K562 (cell line): ENCODE results near the gene C2CD4C. TPM values are rescaled to one million over a fixed set of nuclear protein-coding genes. Genes with fewer than 3 reads are reported as not detected.

Experiments
- ATAC-seq: fragments of 200-7000 bp; cut with Tn5 transposase; 3 replicates; pipeline ENCODE4 v1.9.1; 2020; ENCODE audit warnings: moderate library complexity
- BruUV-seq: library from RNA; stranded (reverse); fragments of 400-500 nt; replicated peaks from 2 replicates; lab custom pipeline; 2021; lab: Mats Ljungman, UMichigan
- CTCF ChIA-PET: fragments of 300-600 bp; formaldehyde crosslinking; extraction: SDS; loops from one replicate; lab custom pipeline; 2021; ENCODE audit warnings: low intra/inter-chr PET ratio; lab: Yijun Ruan, JAX
- POLR2A ChIA-PET: fragments of 300-600, 350-650 bp; sonication (Branson Sonifier 250); formaldehyde crosslinking; extraction: SDS; loops from one replicate; lab custom pipeline; 2021; ENCODE audit warnings: antibody characterized with exemption, inconsistent platforms; lab: Yijun Ruan, JAX
- DNase-seq, 4 experiments: peaks; one replicate each; pipeline versions ENCODE4 v3.0.0 to v3.0.0-alpha.2; 2011 to 2018; ENCODE audit warnings: low spot score in 3 of 4, mixed read lengths in 3 of 4; ENCODE audit errors: extremely low read depth in 1 of 4
- FAIRE-seq: peaks from 2 replicates; lab custom pipeline; 2011; peaks lifted over from hg19 to GRCh38; lab: Jason Lieb, UNC
- H2AFZ ChIP-seq: 2 replicates; pipeline ENCODE4 v1.6.0; 2011; ENCODE audit warnings: low read depth, low read length, control low read depth, inconsistent platforms
- H3K27ac ChIP-seq: fragments of 200-600 bp; 3 replicates; pipeline ENCODE4 v1.8.0; 2011; ENCODE audit warnings: low read depth, mild to moderate bottlenecking, control low read depth, inconsistent platforms, low read length, moderate library complexity, mixed read lengths; ENCODE audit errors: extremely low read depth
- H3K27me3 ChIP-seq, 2 experiments: fragments of 300-600 bp in 1 of 2; 2 replicates in 1 of 2; 3 replicates in 1 of 2; pipeline versions ENCODE4 v1.6.0 to v1.8.0; 2011; ENCODE audit warnings: inconsistent platforms in 2 of 2, low read length in 2 of 2, mild to moderate bottlenecking in 1 of 2, mixed read lengths in 1 of 2, moderate library complexity in 1 of 2; ENCODE audit not compliant: control insufficient read depth in 2 of 2, insufficient read depth in 2 of 2
- H3K36me3 ChIP-seq: fragments of 300-600 bp; 3 replicates; pipeline ENCODE4 v1.8.0; 2011; ENCODE audit warnings: mild to moderate bottlenecking, low read length, inconsistent platforms; ENCODE audit not compliant: control insufficient read depth, insufficient read depth
- H3K4me1 ChIP-seq, 2 experiments: fragments of 200-600 bp in 1 of 2; replicated peaks in 1 of 2; 2 replicates in 1 of 2; 3 replicates in 1 of 2; pipeline versions ENCODE4 v1.5.1 to v1.8.0; 2011; ENCODE audit warnings: inconsistent platforms in 2 of 2, low read length in 2 of 2, mild to moderate bottlenecking in 1 of 2, mixed read lengths in 1 of 2, moderate library complexity in 1 of 2; ENCODE audit not compliant: control insufficient read depth in 2 of 2, insufficient read depth in 2 of 2
- H3K4me2 ChIP-seq: 2 replicates; pipeline ENCODE4 v1.6.1; 2011; ENCODE audit warnings: low read length, control low read depth, inconsistent platforms, mixed read lengths; ENCODE audit not compliant: insufficient read depth
- H3K4me3 ChIP-seq: fragments of 200-600 bp; sonication (generic), shearing (Covaris generic); 2 replicates; pipeline ENCODE4 v1.5.1; 2016; ENCODE audit warnings: control low read depth, inconsistent platforms
- H3K79me2 ChIP-seq: fragments of 200-600 bp; 3 replicates; pipeline ENCODE4 v1.8.0; 2011; ENCODE audit warnings: low read length, inconsistent platforms; ENCODE audit not compliant: control insufficient read depth, insufficient read depth
- H3K9ac ChIP-seq, 2 experiments: 2 replicates each; pipeline versions ENCODE4 v1.6.0 to v1.6.1; 2011; ENCODE audit warnings: low read depth in 2 of 2, low read length in 2 of 2, control low read depth in 1 of 2, inconsistent platforms in 1 of 2, mild to moderate bottlenecking in 1 of 2, mixed read lengths in 1 of 2; ENCODE audit not compliant: insufficient read depth in 1 of 2
- H3K9me1 ChIP-seq: one replicate; pipeline ENCODE4 v1.6.0; 2011; ENCODE audit warnings: inconsistent platforms, mild to moderate bottlenecking, low read length, moderate library complexity; ENCODE audit not compliant: control insufficient read depth, insufficient read depth
- H3K9me3 ChIP-seq: replicated peaks from 2 replicates; pipeline ENCODE4 v1.5.1; 2011; ENCODE audit warnings: low read depth, low read length, inconsistent platforms; ENCODE audit not compliant: control insufficient read depth, insufficient read depth
- H4K20me1 ChIP-seq: replicated peaks from 2 replicates; pipeline ENCODE4 v1.6.1; 2011; ENCODE audit warnings: low read length, inconsistent platforms, mixed read lengths; ENCODE audit not compliant: control insufficient read depth, insufficient read depth
- IFI16 ChIP-seq: fragments of 250-450 bp; sonication (Bioruptor Pico); IDR thresholded peaks from 2 replicates; pipeline ENCODE4 v2.1.2; 2022; ENCODE audit warnings: mild to moderate bottlenecking, inconsistent platforms
- KLF6 ChIP-seq: fragments of 250-450 bp; sonication (Bioruptor Pico); IDR thresholded peaks from 2 replicates; pipeline ENCODE4 v1.4.0; 2020; ENCODE audit warnings: mild to moderate bottlenecking, moderate library complexity, borderline replicate concordance
- MAFK ChIP-seq: IDR thresholded peaks from 2 replicates; pipeline ENCODE4 v1.6.1; 2011; ENCODE audit warnings: low read length, improper control_type of control experiment
- MCM5 ChIP-seq: fragments of 450-650 bp; IDR thresholded peaks from 2 replicates; pipeline ENCODE4 v1.6.1; 2016; ENCODE audit warnings: low read depth
- PHF20 ChIP-seq: fragments of 450-650 bp; IDR thresholded peaks from 2 replicates; pipeline ENCODE4 v1.6.1; 2018; ENCODE audit not compliant: partially characterized antibody
- ZNF121 ChIP-seq: sonication (generic); formaldehyde crosslinking; conservative IDR thresholded peaks from 2 replicates; pipeline ENCODE4 v1.8.0; 2022; ENCODE audit warnings: missing genetic modification reagents
- ZNF707 ChIP-seq: fragments of 250-450 bp; sonication (Bioruptor Pico); conservative IDR thresholded peaks from 2 replicates; pipeline ENCODE4 v1.8.0; 2022; ENCODE audit warnings: inconsistent platforms, mild to moderate bottlenecking, moderate library complexity
- WGBS: fragments of 100-300 bp; shearing (Covaris generic); methylation state at CpG from one replicate; pipeline ENCODE4 v1.1.6; 2016; ENCODE audit warnings: low coverage, mixed read lengths; ENCODE audit not compliant: insufficient coverage; ENCODE audit errors: missing lambda C conversion rate; 5-methylcytosine and 5-hydroxymethylcytosine counted together
- in situ Hi-C: fragments of 300-500 bp; cut with MboI; formaldehyde crosslinking; loops from 4 replicates; pipeline ENCODE4 v1.15.0; 2018; ENCODE audit warnings: inconsistent platforms, mixed read lengths
- intact Hi-C: fragments of 100-400 bp; cut with micrococcal nuclease; formaldehyde crosslinking; loops from 2 replicates; pipeline ENCODE4 v1.14.2; 2022
- polyA plus RNA-seq, 8 experiments: library from polyadenylated mRNA; depleted of rRNA in 4 of 8; stranded (reverse) in 5 of 8; unstranded in 3 of 8; fragments of >200 nt; fragmentation: Nextera tagmentation in 2 of 8; fragmentation: Illumina TruSeq in 1 of 8; extraction: Ambion mirVana in 2 of 8; extraction: Trizol in 1 of 8; gene quantifications; 2 replicates each; pipeline versions ENCODE4 v1.2.1 to v1.2.3, GENCODE V29; 2011 to 2014; ENCODE audit warnings: inconsistent platforms in 1 of 8, missing spikeins in 1 of 8
- total RNA-seq, 7 experiments: library from RNA; depleted of rRNA in 6 of 7; stranded (reverse); fragments of >200 nt in 6 of 7; fragmentation: Illumina TruSeq in 2 of 7; extraction: Trizol in 2 of 7; gene quantifications; 2 replicates each; pipeline versions ENCODE4 v1.2.1 to v1.2.3, GENCODE V29; 2011 to 2021; ENCODE audit warnings: low replicate concordance in 1 of 7
- TF ChIP-seq, protein P1 (sequence below): sonication (generic); formaldehyde crosslinking; IDR thresholded peaks from 2 replicates; pipeline ENCODE4 v1.8.1; 2023; ENCODE audit warnings: mild to moderate bottlenecking, missing genetic modification reagents
- TF ChIP-seq, protein P2 (sequence below): sonication (generic); formaldehyde crosslinking; IDR thresholded peaks from 2 replicates; pipeline ENCODE4 v1.8.0; 2022; ENCODE audit warnings: mild to moderate bottlenecking, missing genetic modification reagents
- TF ChIP-seq, protein P3 (sequence below), 3 experiments: fragments of 200-800 bp in 1 of 3; fragments of 250-450 bp in 1 of 3; fragments of 450-650 bp in 1 of 3; sonication (Bioruptor Pico) in 1 of 3; sonication (Bioruptor generic) in 1 of 3; formaldehyde crosslinking in 1 of 3; IDR thresholded peaks; 2 replicates each; pipeline versions ENCODE4 v1.6.1 to v1.8.0; 2016 to 2022; ENCODE audit warnings: mild to moderate bottlenecking in 2 of 3, missing genetic modification characterization in 2 of 3, missing compliant biosample characterization in 1 of 3, moderate library complexity in 1 of 3
- TF ChIP-seq, protein P4 (sequence below): IDR thresholded peaks from 2 replicates; pipeline ENCODE4 v1.6.1; 2016; ENCODE audit warnings: missing genetic modification characterization, missing compliant biosample characterization

The C2CD4C gene
- total and polyA plus RNA-seq, 9 of the 15 experiments (the other 6 are each of a cell fraction or from before 2014, with no cell fraction given), result 0.01 to 0.07 TPM; not detected in 7

DNA sequence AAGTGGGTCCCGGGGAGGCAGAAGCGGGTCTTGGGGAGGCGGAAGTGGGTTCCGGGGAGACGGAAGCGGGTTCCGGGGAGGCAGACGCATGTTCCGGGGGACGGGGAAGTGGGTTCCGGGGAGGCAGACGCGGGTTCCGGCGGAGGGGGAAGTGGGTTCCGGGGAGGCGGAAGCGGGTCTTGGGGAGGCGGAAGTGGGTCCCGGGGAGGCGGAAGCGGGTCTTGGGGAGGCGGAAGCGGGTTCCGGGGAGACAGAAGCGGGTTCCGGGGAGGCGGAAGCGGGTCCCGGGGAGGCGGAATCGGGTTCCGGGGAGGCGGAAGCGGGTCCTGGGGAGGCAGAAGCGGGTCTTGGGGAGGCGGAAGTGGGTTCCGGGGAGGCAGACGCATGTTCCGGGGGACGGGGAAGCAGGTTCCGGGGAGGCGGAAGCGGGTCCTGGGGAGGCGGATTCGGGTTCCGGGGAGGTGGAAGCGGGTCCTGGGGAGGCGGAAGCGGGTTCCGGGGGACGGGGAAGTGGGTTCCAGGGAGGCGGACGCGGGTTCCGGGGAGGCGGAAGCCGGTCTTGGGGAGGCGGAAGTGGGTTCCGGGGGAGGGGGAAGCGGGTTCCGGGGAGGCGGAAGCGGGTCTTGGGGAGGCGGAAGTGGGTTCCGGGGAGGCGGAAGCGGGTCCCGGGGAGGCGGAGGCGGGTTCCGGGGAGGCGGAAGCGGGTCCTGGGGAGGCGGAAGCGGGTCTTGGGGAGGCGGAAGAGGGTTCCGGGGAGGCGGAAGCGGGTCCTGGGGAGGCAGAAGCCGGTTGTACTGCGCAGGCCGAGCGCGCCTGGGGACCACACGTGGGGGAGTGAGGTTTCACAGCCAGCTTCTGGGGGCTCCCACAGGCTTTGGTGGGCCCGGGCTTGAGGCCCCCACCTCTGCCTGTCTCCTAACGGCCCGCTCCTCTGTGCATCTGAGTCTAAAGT, 49.4 kb upstream of the C2CD4C start:
- H3K4me3 ChIP-seq, result no peak overlapping the region
- BruUV-seq, result no TSS peak
- no peaks in the 10 kb centered on the region for H3K36me3 ChIP-seq
- ChIA-PET POLR2A (no interaction called here), CTCF (no interaction called here)
- intact Hi-C loops (no loop called here), in situ Hi-C loops (no loop called here)
- peaks cover 5 to 44% of the 10 kb centered on the region in 2 experiments; a peak in 4 of 5 replicates for H3K4me1 ChIP-seq
- no peak overlapping the region for H2AFZ ChIP-seq
- TF ChIP-seq, protein P1, sequence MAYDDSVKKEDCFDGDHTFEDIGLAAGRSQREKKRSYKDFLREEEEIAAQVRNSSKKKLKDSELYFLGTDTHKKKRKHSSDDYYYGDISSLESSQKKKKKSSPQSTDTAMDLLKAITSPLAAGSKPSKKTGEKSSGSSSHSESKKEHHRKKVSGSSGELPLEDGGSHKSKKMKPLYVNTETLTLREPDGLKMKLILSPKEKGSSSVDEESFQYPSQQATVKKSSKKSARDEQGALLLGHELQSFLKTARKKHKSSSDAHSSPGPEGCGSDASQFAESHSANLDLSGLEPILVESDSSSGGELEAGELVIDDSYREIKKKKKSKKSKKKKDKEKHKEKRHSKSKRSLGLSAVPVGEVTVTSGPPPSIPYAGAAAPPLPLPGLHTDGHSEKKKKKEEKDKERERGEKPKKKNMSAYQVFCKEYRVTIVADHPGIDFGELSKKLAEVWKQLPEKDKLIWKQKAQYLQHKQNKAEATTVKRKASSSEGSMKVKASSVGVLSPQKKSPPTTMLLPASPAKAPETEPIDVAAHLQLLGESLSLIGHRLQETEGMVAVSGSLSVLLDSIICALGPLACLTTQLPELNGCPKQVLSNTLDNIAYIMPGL, result no peak
- TF ChIP-seq, protein P2, sequence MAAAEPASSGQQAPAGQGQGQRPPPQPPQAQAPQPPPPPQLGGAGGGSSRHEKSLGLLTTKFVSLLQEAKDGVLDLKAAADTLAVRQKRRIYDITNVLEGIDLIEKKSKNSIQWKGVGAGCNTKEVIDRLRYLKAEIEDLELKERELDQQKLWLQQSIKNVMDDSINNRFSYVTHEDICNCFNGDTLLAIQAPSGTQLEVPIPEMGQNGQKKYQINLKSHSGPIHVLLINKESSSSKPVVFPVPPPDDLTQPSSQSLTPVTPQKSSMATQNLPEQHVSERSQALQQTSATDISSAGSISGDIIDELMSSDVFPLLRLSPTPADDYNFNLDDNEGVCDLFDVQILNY (CRISPR knock-in tag), result no peak
- TF ChIP-seq, protein P3, sequence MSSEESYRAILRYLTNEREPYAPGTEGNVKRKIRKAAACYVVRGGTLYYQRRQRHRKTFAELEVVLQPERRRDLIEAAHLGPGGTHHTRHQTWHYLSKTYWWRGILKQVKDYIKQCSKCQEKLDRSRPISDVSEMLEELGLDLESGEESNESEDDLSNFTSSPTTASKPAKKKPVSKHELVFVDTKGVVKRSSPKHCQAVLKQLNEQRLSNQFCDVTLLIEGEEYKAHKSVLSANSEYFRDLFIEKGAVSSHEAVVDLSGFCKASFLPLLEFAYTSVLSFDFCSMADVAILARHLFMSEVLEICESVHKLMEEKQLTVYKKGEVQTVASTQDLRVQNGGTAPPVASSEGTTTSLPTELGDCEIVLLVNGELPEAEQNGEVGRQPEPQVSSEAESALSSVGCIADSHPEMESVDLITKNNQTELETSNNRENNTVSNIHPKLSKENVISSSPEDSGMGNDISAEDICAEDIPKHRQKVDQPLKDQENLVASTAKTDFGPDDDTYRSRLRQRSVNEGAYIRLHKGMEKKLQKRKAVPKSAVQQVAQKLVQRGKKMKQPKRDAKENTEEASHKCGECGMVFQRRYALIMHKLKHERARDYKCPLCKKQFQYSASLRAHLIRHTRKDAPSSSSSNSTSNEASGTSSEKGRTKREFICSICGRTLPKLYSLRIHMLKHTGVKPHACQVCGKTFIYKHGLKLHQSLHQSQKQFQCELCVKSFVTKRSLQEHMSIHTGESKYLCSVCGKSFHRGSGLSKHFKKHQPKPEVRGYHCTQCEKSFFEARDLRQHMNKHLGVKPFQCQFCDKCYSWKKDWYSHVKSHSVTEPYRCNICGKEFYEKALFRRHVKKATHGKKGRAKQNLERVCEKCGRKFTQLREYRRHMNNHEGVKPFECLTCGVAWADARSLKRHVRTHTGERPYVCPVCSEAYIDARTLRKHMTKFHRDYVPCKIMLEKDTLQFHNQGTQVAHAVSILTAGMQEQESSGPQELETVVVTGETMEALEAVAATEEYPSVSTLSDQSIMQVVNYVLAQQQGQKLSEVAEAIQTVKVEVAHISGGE (CRISPR knock-in tag; IDR thresholded peaks at IDR 0.05), result no peak
- TF ChIP-seq MCM5 (no peak), KLF6 (CRISPR knock-in tag) (no peak), PHF20 (no peak), IFI16 (CRISPR knock-in tag) (no peak), ZNF707 (CRISPR knock-in tag) (no peak), ZNF121 (no peak), MAFK (no peak)
- TF ChIP-seq, protein P4, sequence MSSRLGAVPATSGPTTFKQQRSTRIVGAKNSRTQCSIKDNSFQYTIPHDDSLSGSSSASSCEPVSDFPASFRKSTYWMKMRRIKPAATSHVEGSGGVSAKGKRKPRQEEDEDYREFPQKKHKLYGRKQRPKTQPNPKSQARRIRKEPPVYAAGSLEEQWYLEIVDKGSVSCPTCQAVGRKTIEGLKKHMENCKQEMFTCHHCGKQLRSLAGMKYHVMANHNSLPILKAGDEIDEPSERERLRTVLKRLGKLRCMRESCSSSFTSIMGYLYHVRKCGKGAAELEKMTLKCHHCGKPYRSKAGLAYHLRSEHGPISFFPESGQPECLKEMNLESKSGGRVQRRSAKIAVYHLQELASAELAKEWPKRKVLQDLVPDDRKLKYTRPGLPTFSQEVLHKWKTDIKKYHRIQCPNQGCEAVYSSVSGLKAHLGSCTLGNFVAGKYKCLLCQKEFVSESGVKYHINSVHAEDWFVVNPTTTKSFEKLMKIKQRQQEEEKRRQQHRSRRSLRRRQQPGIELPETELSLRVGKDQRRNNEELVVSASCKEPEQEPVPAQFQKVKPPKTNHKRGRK (tag), result no peak
- no peaks in the 10 kb centered on the region for H3K79me2 ChIP-seq
- no peaks in the 10 kb centered on the region; the same call in 1 of the 2 replicates for H3K9me3 ChIP-seq
- DNase-seq (no peak), ATAC-seq (no peak), FAIRE-seq (no peak)
- no peaks in the 10 kb centered on the region for H4K20me1 ChIP-seq
- no peak overlapping the region for H3K4me2 ChIP-seq
- H3K9ac ChIP-seq, result no peak overlapping the region
- WGBS, result 97% methylated on average over 14 of the region's 89 CpGs
- no peak overlapping the region for H3K27ac ChIP-seq
- H3K9me1 ChIP-seq, result no peaks in the 10 kb centered on the region
- peaks cover 6 to 45% of the 10 kb centered on the region in 2 experiments; a peak in 4 of 5 replicates for H3K27me3 ChIP-seq
